NCI-H2227 (cell line): ENCODE measurements around the gene ARHGAP44.

Experiments used
- DNase-seq: peaks from one replicate; lab custom pipeline; 2025; ENCODE audit not compliant: unreplicated experiment; lab: John Stamatoyannopoulos, UW

The ARHGAP44 gene

GRCh38 chr17:12990926-12991325 lies 201.6 kb downstream of the ARHGAP44 start:
- DNase-seq = no peak

DNA sequence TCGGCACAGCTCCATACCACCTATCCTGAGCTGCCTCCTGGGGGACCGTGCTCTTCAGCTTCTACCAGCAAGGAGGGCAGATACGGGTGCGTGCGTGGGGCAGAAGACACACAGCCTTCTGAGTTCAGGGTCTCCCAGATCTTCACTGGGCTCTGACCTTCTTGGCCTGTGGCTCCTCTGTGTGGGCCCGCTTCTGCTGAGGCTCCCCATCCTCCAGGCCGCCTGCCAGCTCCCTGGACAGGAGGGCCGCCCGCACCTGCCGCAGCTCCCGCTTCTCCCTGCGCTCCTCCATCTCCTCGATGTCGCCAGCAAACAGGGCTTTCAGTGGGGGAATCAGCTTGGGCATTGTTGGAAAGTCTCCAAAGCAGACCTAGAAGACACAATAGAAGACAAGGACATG lies 203.4 kb downstream of the ARHGAP44 start:
- DNase-seq = no peak

- no peak for DNase-seq
Observed at GRCh38 chr17:12993631-12994030, 204.3 kb downstream of the ARHGAP44 start.

DNA sequence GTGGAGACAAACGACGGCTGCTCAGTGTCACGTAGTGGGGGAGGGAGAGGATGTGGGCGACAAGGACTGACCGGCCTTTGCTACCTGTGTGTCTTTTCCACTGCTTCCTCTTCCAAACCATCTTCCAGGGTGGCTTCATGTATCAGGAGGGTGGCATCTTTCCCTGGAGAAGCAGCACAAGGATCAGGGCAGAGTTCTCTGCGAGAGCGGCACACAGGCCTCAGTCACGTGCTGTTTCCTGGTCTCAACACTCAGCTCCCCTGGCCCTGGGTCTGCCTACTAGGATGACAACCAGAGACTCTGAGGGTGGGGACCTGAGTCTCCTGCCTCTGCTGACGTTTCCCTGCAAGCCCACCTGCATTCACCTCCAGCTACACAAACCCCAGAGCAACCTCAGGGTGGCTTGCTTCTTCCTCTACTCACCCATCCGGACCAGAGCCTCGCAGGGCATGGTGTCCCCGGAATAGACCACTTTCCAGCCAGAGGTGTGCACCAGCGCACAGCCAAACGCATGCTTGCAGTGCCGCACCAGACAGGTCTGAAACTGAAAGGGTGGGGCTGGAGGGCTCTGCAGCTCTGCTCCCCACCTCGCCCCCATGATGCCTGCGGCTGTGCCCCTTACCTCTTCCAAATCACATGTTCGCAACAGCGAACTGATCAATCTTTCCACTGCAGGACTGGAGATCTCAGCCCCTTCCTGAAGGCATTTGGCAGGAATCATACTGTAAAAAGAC lies 205.2 kb downstream of the ARHGAP44 start:
- no peak for DNase-seq

DNA sequence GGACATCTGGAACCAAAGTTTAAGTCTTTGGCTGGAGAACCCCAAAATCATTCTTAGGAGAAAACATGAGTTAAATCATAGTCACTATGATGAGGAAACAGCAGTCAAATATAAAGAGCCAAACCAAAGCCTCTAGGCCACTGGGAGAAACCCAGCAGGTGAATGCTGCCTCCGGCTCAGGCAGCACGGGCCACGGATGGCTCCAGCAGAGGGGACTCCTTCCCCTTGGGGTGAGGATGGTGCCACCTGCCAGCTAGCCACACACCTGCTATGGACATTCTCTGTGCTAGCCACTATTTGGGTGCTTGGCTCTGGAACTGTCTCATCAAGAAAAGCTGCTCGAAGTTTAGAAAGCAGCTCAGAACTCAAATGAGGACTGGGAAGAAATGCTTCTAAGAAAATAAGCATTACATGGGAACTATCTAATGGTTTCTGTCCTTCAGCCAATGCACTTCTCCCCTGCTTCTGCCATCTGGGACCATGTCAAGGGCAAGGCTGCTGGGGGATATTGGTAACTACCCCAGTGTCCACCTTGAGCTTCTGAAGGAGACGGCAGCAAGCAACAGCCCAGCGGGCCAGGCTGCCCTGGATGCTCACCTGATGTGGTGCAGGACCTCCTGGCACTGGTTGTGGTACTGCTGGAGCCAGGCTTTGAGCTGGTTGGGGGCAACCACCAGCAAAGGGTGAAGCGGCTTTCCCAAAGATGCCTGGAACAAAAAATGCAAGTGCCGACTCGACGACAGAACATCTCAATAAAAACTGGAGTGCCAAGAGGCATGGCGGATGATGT lies 206.0 kb downstream of the ARHGAP44 start:
- no peak for DNase-seq

DNA sequence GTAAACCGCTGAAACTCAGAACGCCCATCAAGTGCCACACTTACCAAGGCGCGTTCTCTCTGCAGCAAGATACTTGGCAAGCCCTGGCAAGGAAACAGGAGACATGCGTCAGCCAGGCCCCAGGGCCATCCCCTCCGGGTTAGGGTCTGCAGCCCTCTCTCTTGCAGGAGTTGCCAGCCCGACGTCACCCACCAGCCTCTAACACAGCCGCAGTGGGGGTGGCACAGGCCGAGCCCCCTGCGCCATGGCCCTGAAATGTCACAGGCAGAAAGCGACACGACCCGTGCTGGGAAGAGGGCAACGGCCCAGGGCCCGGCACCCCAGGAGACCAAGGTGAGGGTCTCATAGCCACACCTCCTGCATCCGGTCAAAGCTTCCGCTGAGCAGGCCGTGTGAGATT lies 206.6 kb downstream of the ARHGAP44 start:
- DNase-seq = no peak

DNA sequence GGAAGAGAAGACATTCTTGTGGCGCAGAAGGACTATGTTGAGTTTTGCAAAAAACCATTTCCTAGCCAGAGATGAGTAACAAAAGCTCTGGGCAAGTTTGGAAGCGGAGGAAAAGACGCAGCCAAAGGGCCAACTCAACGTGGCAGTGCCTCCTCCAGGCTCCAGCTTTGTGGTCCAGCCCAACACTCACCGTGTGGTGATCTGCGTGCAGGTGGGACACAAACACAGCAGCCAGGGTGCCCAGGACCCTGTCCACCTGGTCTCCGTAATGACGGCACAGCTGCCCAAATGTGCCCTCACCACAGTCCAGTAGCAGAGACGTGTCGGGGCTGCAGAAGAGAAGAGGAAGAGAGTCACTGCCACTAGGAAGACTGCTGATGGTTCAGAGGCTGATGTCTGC lies 207.1 kb downstream of the ARHGAP44 start:
- DNase-seq = no peak

GRCh38 chr17:12996941-12997340 lies 207.6 kb downstream of the ARHGAP44 start:
- no peak for DNase-seq

- no peak for DNase-seq
Observed at GRCh38 chr17:12998461-12998860, 209.2 kb downstream of the ARHGAP44 start.

DNA sequence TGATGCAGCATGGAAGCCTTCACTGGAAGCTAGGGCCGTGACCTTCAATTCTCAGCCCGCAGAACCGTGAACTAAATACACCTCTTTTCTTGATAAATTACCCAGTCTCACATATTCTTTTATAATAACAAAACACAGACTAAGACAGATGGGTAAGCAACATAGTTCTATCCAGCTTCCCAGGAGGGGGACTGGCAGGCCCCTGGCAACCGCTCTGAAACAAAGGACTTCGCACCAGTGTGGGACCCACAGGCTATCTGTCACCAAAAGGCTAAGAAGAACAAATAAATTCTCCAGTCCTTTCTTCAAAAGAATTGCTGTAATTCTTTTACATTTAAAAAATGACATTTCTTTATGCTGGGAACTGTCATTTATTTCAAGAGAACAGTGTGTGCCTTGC lies 209.6 kb downstream of the ARHGAP44 start:
- no peak for DNase-seq

DNA sequence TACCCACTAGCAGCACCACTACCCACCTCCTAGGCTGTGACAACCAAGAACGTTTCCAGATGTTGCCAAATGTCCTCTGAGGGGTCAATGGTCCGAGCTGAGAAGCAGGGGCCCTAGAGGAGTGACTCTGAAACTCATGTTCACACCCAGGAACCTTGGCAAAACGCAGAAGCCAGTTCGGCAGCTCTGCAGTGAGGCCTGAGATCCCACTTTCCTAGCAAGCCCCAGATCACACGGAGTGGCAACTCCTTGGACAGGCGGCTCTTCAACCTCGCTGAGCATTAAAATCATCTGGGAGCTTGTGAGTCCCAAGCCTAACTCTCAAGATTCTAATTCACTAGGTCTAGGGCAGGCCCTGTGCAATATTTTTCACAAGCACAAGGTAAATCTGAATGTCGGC lies 211.3 kb downstream of the ARHGAP44 start:
- DNase-seq = no peak

DNA sequence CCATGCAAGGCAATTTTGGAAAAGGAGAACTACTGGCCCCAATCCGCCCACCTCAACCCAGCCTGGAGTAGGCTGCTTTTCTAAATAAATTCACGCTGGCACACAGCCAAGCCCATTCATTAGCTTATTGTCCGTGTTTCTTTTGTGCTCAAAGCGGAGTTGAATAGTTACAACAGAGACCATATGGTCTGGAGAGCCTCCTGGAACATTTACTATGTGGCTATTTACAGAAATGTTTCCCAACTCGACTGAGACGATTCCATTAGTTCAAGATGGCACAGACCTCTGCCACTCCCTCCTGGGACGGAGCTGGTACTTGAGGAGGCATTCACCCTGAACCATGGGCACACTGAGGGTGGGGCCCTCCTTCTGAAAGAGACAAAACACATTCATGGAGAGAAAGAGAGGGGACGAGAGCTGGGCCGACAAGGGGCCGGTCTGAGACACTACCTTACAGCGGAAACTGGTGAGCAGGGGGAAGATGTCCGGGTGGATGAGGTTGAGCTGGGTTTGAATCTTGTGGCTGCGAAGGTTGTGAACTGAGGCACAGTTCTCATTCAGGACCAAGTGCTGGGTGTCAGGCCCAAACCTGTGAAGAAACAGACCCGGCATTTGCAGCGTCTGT lies 212.8 kb downstream of the ARHGAP44 start:
- DNase-seq = peak; percentile 70

DNA sequence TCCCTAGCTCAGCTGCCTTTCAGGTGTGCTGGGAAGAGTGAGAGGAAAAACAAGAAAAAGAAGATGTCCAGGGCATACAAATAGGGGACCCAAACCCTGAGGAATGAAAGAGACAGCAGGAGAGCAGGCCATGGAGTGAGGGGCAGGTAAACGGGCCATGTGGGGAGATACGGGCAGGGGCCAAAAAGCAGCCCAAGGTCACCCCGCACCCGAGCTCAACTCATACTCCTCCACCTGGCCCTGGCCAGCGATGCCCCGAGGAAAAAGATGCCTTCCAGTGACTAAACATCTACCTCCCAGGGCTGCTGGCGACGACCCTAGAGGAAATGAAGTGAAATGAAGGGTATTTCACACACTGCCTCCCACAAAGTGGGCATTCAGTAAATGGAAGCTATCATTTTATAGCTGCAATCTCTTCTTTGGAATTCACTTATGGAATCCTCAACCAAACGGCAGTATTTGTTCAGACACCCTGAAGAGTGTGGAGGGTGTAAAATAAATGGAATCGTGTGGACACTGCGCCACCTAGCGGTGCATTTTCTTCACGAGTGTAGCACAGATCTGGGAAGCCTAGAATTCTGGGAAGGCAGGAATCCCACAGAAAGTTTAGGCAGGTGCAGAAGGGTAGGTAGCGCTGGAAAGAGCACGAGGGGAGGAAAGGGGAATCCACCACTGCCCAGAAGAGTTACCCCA lies 213.6 kb downstream of the ARHGAP44 start:
- DNase-seq = peak; percentile 77

DNA sequence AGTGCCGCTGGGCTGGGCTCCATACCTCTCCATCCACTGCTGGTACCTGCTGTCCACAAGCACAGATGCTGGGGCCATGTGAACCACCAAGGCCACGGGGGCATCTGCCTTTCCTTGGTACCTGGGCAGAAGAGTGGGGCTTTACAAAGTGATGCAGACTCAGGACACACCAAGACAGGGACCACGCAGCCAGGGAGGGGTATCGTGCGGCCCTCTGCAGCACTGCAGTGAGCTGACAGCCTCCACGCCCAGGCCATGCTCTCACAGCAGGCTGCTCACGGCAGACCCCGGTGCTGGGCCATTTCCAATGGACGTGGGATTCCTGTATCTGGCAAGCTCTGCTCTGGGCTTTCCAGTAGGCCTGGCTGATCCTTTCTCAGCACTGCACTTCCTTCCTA lies 214.2 kb downstream of the ARHGAP44 start:
- no peak for DNase-seq

GRCh38 chr17:13003927-13004326 lies 214.6 kb downstream of the ARHGAP44 start:
- DNase-seq = no peak

GRCh38 chr17:13004336-13004735 lies 215.0 kb downstream of the ARHGAP44 start:
- DNase-seq = no peak

DNA sequence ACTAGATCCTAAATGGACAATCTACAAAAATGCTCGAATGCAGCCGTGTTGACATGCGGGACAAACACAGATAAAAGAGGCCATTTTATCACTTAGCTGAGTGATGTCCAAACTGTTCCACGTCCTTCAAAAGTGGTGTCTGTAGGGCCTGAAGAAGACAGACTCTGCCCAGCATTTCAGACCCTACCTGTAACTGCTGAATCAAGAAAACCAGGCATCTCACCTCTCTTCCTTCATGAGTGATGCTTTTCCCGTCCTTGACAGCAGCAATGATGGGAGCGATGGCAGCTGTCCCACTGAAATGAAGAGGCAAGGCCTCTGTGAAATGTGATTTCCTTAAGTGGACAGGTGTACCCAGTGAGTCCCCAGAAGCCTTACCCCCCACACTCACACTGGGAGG lies 216.2 kb downstream of the ARHGAP44 start:
- no peak for DNase-seq

GRCh38 chr17:13008461-13008860 lies 219.2 kb downstream of the ARHGAP44 start:
- no peak for DNase-seq

- no peak for DNase-seq
Observed at GRCh38 chr17:13010959-13011358, 221.7 kb downstream of the ARHGAP44 start.

DNA sequence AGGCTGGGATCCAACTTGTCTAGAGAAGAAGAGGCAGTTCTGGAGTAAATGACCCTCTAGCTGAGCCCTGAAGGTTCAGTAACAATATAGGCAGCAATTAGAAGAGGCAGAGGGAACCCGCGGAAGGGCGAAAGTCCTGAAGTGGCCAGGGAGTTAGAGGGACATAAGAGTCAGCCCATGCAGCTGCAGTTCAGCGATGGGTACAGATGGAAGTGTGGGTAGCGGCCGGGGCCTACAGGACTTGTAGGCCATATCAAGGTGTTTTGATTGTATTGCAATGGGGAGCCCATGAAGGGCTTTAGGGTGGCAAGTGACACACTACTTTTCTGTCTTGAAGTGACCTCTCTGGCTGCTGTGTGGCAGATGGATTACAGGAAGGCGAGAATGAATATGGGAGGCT lies 225.5 kb downstream of the ARHGAP44 start:
- no peak for DNase-seq

DNA sequence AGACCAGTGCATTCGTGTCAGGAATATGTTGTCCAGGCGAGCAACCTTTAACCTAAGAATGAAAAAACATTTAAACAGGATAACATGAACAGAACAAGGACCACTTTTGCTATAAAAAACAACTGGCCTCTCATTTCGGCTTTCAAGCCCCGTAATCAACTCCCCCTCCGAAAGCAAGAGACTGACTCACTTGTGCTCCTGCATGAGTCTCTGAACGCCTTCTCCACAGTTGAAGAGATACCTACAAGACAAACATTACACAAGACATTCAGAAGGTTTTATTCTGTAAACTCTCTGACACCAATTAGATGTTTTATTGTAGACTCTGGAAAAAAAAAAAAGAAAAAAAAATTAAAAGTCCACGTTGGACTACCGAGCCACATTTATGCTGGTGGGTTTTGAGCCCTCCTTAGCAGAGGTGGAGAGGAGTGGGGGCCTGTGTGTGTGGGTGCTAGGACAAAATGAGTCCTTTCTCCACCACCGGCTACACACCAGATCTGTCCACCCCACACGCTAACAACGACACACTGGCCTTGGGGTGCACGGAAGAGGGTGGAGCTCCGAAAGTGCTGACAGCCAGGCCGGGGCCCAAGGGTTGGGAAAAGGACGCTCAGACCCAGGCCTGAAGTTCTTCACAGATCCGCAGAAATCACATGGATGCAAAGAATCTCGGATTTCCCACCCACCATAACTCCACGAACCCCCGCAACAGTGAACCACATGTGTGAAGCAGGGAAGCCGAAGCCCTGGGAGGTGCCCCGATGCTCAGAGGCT lies 227.8 kb downstream of the ARHGAP44 start:
- no peak for DNase-seq
